B cell (primary cell): ENCODE measurements around the gene BRF1. TPM values are rescaled to one million over a fixed set of nuclear protein-coding genes. Genes with fewer than 3 reads are reported as not detected.

Experiments
- ATAC-seq: fragments of 200-7000 bp; cut with Tn5 transposase; one replicate; pipeline ENCODE4 v1.10.0; 2021; ENCODE audit warnings: low read depth, mild to moderate bottlenecking, moderate number of reproducible peaks, moderate library complexity
- CTCF ChIA-PET: fragments of 350-600 bp; sonication (Branson Sonifier 250); formaldehyde crosslinking; loops from one replicate; lab custom pipeline; 2021; ENCODE audit warnings: antibody characterized with exemption, inconsistent platforms; lab: Charles Lee
- POLR2A ChIA-PET: fragments of 350-600 bp; sonication (Branson Sonifier 250); formaldehyde crosslinking; loops from one replicate; lab custom pipeline; 2021; ENCODE audit warnings: antibody characterized with exemption; lab: Charles Lee
- DNase-seq: peaks from one replicate; pipeline ENCODE4 v3.0.0; 2013
- H2AFZ ChIP-seq: 2 replicates; pipeline ENCODE4 v1.6.1; 2012; ENCODE audit warnings: mild to moderate bottlenecking, low read depth, low read length; ENCODE audit not compliant: insufficient read depth, poor library complexity, severe bottlenecking
- H3K27ac ChIP-seq, 2 donors: 1 replicate in 1 of 2; 2 replicates in 1 of 2; pipeline ENCODE4 v1.5.1; 2012 to 2013; ENCODE audit warnings: low read length in 2 of 2, mild to moderate bottlenecking in 2 of 2, moderate library complexity in 1 of 2
- H3K27me3 ChIP-seq, 4 experiments: fragments of 200-600 bp in 1 of 4; sonication (generic) in 1 of 4; replicated peaks in 1 of 4; 1 replicate in 2 of 4; 2 replicates in 2 of 4; pipeline versions ENCODE4 v1.6.1 to v1.7.0; 2013 to 2016; ENCODE audit warnings: low read length in 3 of 4, mild to moderate bottlenecking in 2 of 4, mixed read lengths in 1 of 4, moderate library complexity in 1 of 4; ENCODE audit not compliant: insufficient read depth in 4 of 4, control insufficient read depth in 3 of 4; ENCODE audit errors: control extremely low read depth in 1 of 4
- H3K36me3 ChIP-seq, 2 experiments: replicated peaks in 1 of 2; 1 replicate in 1 of 2; 2 replicates in 1 of 2; pipeline versions ENCODE4 v1.6.1 to v1.7.1; 2013; ENCODE audit warnings: low read length in 1 of 2; ENCODE audit not compliant: insufficient read depth in 2 of 2, control insufficient read depth in 1 of 2; ENCODE audit errors: control extremely low read depth in 1 of 2, extremely low read depth in 1 of 2
- H3K4me1 ChIP-seq, 2 donors: fragments of 200-600 bp in 1 of 2; sonication (generic) in 1 of 2; 1 replicate in 1 of 2; 2 replicates in 1 of 2; pipeline versions ENCODE4 v1.5.1 to v1.6.1; 2013 to 2017; ENCODE audit warnings: low read length in 2 of 2; ENCODE audit not compliant: control insufficient read depth in 2 of 2, insufficient read depth in 2 of 2
- H3K4me2 ChIP-seq: replicated peaks from 2 replicates; pipeline ENCODE3; 2012; ENCODE audit warnings: mild to moderate bottlenecking, low read depth, low read length; ENCODE audit not compliant: poor library complexity, severe bottlenecking
- H3K4me3 ChIP-seq, 5 experiments: fragments of 200-600 bp in 1 of 5; sonication (generic) in 1 of 5; 1 replicate in 3 of 5; 2 replicates in 2 of 5; pipeline versions ENCODE4 v1.5.1 to v1.7.0; 2011 to 2016; ENCODE audit warnings: low read length in 4 of 5, mild to moderate bottlenecking in 4 of 5, low read depth in 2 of 5, control low read depth in 1 of 5, moderate library complexity in 1 of 5; ENCODE audit not compliant: insufficient read depth in 1 of 5; ENCODE audit errors: control extremely low read depth in 1 of 5, extremely low read depth in 1 of 5
- H3K79me2 ChIP-seq: fragments of 200-600 bp; sonication (generic); one replicate; pipeline ENCODE4 v1.6.0; 2016; ENCODE audit warnings: low read length; ENCODE audit not compliant: control insufficient read depth, insufficient read depth
- H3K9ac ChIP-seq: fragments of 200-600 bp; sonication (generic); 2 replicates; pipeline ENCODE4 v1.6.1; 2017; ENCODE audit warnings: mild to moderate bottlenecking, low read length, moderate library complexity
- H3K9me3 ChIP-seq, 3 donors: one replicate each; pipeline versions ENCODE4 v1.6.1 to v1.7.1; 2013; ENCODE audit warnings: low read length in 2 of 3; ENCODE audit not compliant: control insufficient read depth in 2 of 3, insufficient read depth in 1 of 3; ENCODE audit errors: control extremely low read depth in 1 of 3
- H4K20me1 ChIP-seq: 2 replicates; pipeline ENCODE4 v1.6.0; 2012; ENCODE audit warnings: mild to moderate bottlenecking, low read length; ENCODE audit not compliant: insufficient read depth, control insufficient read depth, poor library complexity, severe bottlenecking
- H3K27ac Mint-ChIP-seq: one replicate; pipeline ENCODE4 v1.8.0; 2021; ENCODE audit warnings: mixed read lengths
- H3K27me3 Mint-ChIP-seq: one replicate; pipeline ENCODE4 v1.8.0; 2021; ENCODE audit warnings: mixed read lengths
- H3K4me1 Mint-ChIP-seq: one replicate; pipeline ENCODE4 v1.8.0; 2021; ENCODE audit warnings: mixed read lengths
- H3K4me3 Mint-ChIP-seq: one replicate; pipeline ENCODE4 v1.8.0; 2021; ENCODE audit warnings: mixed read lengths
- H3K9me3 Mint-ChIP-seq: one replicate; pipeline ENCODE4 v1.8.0; 2022; ENCODE audit warnings: mixed read lengths; ENCODE audit not compliant: insufficient read depth
- EZH2 ChIP-seq: IDR thresholded peaks from 2 replicates; pipeline ENCODE4 v1.6.1; 2012; ENCODE audit warnings: borderline replicate concordance, low read depth, mild to moderate bottlenecking, moderate library complexity, low read length; ENCODE audit not compliant: insufficient read depth, poor library complexity, severe bottlenecking
- WGBS: methylation state at CpG from one replicate; pipeline ENCODE4 v1.1.5; 2013; ENCODE audit warnings: missing lambda C conversion rate; ENCODE audit not compliant: insufficient coverage; 5-methylcytosine and 5-hydroxymethylcytosine counted together
- intact Hi-C: fragments of 100-400 bp; cut with micrococcal nuclease; formaldehyde crosslinking; loops from one replicate; pipeline ENCODE4 v1.10.0; 2022
- polyA plus RNA-seq: library from polyadenylated mRNA; depleted of rRNA; stranded (reverse); fragments of >200 nt; gene quantifications from 2 replicates; pipeline ENCODE4 v1.2.3, GENCODE V29; 2012
- total RNA-seq, 2 donors: library from RNA; stranded (reverse); fragments of 120-200 nt in 1 of 2; gene quantifications; 1 replicate in 1 of 2; 2 replicates in 1 of 2; pipeline versions ENCODE4 v1.2.3 to v1.2.4, GENCODE V29; 2013 to 2022
- TF ChIP-seq, protein P1 (sequence below): fragments of 200-600 bp; IDR thresholded peaks from one replicate; pipeline ENCODE4 v1.8.0; 2022; ENCODE audit warnings: antibody characterized with exemption, mild to moderate bottlenecking

Gene BRF1
- total and polyA plus RNA-seq, 2 donors (not counting 1 experiment from before 2014, with no cell fraction given), result 24.5 to 55.8 TPM

DNA sequence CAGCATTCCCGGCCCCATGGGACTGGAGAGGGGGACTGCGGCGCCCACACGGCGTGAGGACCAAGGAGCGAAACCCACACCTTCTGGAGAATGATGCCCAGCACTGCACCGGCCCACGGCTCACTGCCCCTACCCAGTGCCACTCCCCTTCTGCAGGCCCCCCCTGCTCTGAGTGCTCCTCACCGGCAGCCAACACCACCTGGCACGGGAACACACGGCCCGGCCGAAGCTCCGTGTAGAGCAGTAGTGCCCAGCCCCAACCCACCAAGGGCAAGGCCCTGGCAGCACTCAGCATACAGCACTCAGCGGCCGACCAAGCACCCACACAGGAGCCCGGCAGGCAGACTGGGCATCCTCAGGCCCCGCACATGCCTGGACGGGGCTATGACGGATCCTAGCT, 39.0 kb downstream of the BRF1 start:
- no peak overlapping the region for H3K9ac ChIP-seq
- H4K20me1 ChIP-seq, result peaks cover 7% of the 10 kb centered on the region
- TF ChIP-seq, protein P1, sequence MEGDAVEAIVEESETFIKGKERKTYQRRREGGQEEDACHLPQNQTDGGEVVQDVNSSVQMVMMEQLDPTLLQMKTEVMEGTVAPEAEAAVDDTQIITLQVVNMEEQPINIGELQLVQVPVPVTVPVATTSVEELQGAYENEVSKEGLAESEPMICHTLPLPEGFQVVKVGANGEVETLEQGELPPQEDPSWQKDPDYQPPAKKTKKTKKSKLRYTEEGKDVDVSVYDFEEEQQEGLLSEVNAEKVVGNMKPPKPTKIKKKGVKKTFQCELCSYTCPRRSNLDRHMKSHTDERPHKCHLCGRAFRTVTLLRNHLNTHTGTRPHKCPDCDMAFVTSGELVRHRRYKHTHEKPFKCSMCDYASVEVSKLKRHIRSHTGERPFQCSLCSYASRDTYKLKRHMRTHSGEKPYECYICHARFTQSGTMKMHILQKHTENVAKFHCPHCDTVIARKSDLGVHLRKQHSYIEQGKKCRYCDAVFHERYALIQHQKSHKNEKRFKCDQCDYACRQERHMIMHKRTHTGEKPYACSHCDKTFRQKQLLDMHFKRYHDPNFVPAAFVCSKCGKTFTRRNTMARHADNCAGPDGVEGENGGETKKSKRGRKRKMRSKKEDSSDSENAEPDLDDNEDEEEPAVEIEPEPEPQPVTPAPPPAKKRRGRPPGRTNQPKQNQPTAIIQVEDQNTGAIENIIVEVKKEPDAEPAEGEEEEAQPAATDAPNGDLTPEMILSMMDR, result no peak
- no peak for TF ChIP-seq EZH2
- ChIA-PET POLR2A (no interaction called here), CTCF (interaction anchor here (1.6 kb wide), 1 partner anchor 11 kb away, joined by 3 read pairs; no protein-coding TSS in a partner anchor)
- no peaks in the 10 kb centered on the region for H3K9me3 ChIP-seq
- peaks cover 15% of the 10 kb centered on the region for H3K4me1 Mint-ChIP-seq
- peaks cover 0 to 13% of the 10 kb centered on the region in 2 donors for H3K4me1 ChIP-seq
- no peak overlapping the region for H3K4me2 ChIP-seq
- intact Hi-C loops, result no loop called here
- no peak overlapping the region for H3K27ac ChIP-seq
- H3K79me2 ChIP-seq, result peaks cover 37% of the 10 kb centered on the region
- no peak overlapping the region for H2AFZ ChIP-seq
- no peak overlapping the region for H3K27ac Mint-ChIP-seq
- no peak overlapping the region for H3K4me3 Mint-ChIP-seq
- H3K27me3 Mint-ChIP-seq, result no peaks in the 10 kb centered on the region
- H3K4me3 ChIP-seq, result no peak overlapping the region
- 94% methylated on average over 20 of the region's 20 CpGs for WGBS
- H3K9me3 Mint-ChIP-seq, result no peaks in the 10 kb centered on the region
- peaks cover 0 to 2% of the 10 kb centered on the region in 2 experiments for H3K36me3 ChIP-seq
- no peak for DNase-seq
- H3K27me3 ChIP-seq, result no peaks in the 10 kb centered on the region
- no peak for ATAC-seq

DNA sequence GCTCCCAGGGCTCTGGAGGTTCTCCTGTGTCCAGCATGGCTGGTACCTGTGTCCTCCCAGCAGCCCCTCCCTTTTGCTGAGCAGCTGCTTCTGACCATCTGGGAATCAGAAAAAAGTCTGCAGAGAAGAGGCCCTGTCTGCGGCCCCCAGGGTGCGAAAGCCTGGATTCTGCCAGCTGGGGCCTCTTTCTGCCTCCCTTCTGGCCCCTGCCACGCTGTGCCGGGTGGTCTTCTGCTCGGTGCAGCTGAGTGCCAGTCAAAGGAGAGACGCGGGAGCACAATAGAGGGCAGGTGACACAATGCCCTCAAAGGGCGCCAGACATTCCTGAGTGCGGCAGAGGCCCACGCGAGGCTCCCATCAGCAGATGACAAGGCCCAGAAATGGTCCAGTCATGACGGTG, 39.8 kb downstream of the BRF1 start:
- ChIA-PET POLR2A (no interaction called here), CTCF (interaction anchor here (1.1 kb wide), 1 partner anchor 14 kb away, joined by 3 read pairs; no protein-coding TSS in a partner anchor)
- WGBS, result 94% methylated on average over 11 of the region's 12 CpGs
- H3K4me3 Mint-ChIP-seq, result no peak overlapping the region
- no peak overlapping the region for H3K27ac Mint-ChIP-seq
- no peak overlapping the region for H3K9ac ChIP-seq
- H3K27ac ChIP-seq, result no peak overlapping the region
- ATAC-seq (no peak), DNase-seq (no peak)
- H3K4me2 ChIP-seq, result no peak overlapping the region
- peaks cover 0 to 13% of the 10 kb centered on the region in 2 donors for H3K4me1 ChIP-seq
- intact Hi-C loops, result no loop called here
- peaks cover 15% of the 10 kb centered on the region for H3K4me1 Mint-ChIP-seq
- H3K9me3 Mint-ChIP-seq, result no peaks in the 10 kb centered on the region
- H2AFZ ChIP-seq, result no peak overlapping the region
- peaks cover 42% of the 10 kb centered on the region for H3K79me2 ChIP-seq
- H3K9me3 ChIP-seq, result no peaks in the 10 kb centered on the region
- no peak overlapping the region for H3K4me3 ChIP-seq
- H3K27me3 Mint-ChIP-seq, result no peaks in the 10 kb centered on the region
- H4K20me1 ChIP-seq, result peaks cover 13% of the 10 kb centered on the region
- H3K27me3 ChIP-seq, result no peaks in the 10 kb centered on the region
- peaks cover 0 to 2% of the 10 kb centered on the region in 2 experiments for H3K36me3 ChIP-seq
- TF ChIP-seq, protein P1, result no peak
- no peak for TF ChIP-seq EZH2
